Endodermal cell (in vitro differentiated cells): ENCODE measurements around the gene PCBP3. TPM values are rescaled to one million over a fixed set of nuclear protein-coding genes. Genes with fewer than 3 reads are reported as not detected.

Experiments used
- DNase-seq: peaks from one replicate; pipeline ENCODE4 v3.0.0-alpha.2; 2017
- H3K27ac ChIP-seq: 2 replicates; pipeline ENCODE4 v1.5.1; 2013; ENCODE audit warnings: mild to moderate bottlenecking, low read depth, low read length, moderate library complexity
- H3K27me3 ChIP-seq: 2 replicates; pipeline ENCODE4 v1.6.1; 2013; ENCODE audit warnings: mild to moderate bottlenecking, low read length, moderate library complexity; ENCODE audit not compliant: insufficient read depth, control insufficient read depth, poor library complexity, severe bottlenecking
- H3K36me3 ChIP-seq: 2 replicates; pipeline ENCODE4 v1.7.0; 2013; ENCODE audit warnings: mild to moderate bottlenecking, low read length, moderate library complexity; ENCODE audit not compliant: control insufficient read depth, insufficient read depth
- H3K4me1 ChIP-seq: one replicate; pipeline ENCODE4 v1.7.0; 2013; ENCODE audit warnings: low read length; ENCODE audit not compliant: control insufficient read depth, insufficient read depth
- H3K4me3 ChIP-seq: 2 replicates; pipeline ENCODE4 v1.5.1; 2013; ENCODE audit warnings: mild to moderate bottlenecking, low read length, moderate library complexity
- H3K9ac ChIP-seq: 2 replicates; pipeline ENCODE4 v1.6.1; 2013; ENCODE audit warnings: mild to moderate bottlenecking, low read length, moderate library complexity; ENCODE audit not compliant: poor library complexity, severe bottlenecking; ENCODE audit errors: extremely low read depth
- H3K9me3 ChIP-seq: 2 replicates; pipeline ENCODE4 v1.6.1; 2013; ENCODE audit warnings: mild to moderate bottlenecking, low read length, moderate library complexity; ENCODE audit not compliant: control insufficient read depth
- H3K27ac Mint-ChIP-seq: 2 replicates; pipeline ENCODE4 v1.8.0; 2020; ENCODE audit warnings: mixed read lengths
- H3K27me3 Mint-ChIP-seq: 2 replicates; pipeline ENCODE4 v1.8.0; 2021; ENCODE audit warnings: mild to moderate bottlenecking, mixed read lengths; ENCODE audit not compliant: insufficient read depth
- H3K36me3 Mint-ChIP-seq: 2 replicates; pipeline ENCODE4 v1.8.0; 2020; ENCODE audit warnings: low read depth, mixed read lengths
- H3K4me1 Mint-ChIP-seq: 2 replicates; pipeline ENCODE4 v1.8.0; 2020; ENCODE audit warnings: mixed read lengths
- H3K4me3 Mint-ChIP-seq: 2 replicates; pipeline ENCODE4 v1.8.0; 2020; ENCODE audit warnings: mild to moderate bottlenecking, moderate library complexity, mixed read lengths
- H3K9me3 Mint-ChIP-seq: 2 replicates; pipeline ENCODE4 v1.8.0; 2020; ENCODE audit warnings: mild to moderate bottlenecking, mixed read lengths
- WGBS, 2 experiments: methylation state at CpG; one replicate each; pipeline versions ENCODE4 v1.1.5 to v1.1.7; 2013; ENCODE audit warnings: missing lambda C conversion rate in 2 of 2, mixed read lengths in 1 of 2; ENCODE audit not compliant: insufficient coverage in 1 of 2, insufficient read length in 1 of 2; 5-methylcytosine and 5-hydroxymethylcytosine counted together
- total RNA-seq, 2 donors: library from RNA; stranded (reverse); fragmentation: NEBNext Ultra II Directional in 1 of 2; extraction: Animal tissue kit (Norgen Biotek cat#: 25700) in 1 of 2; gene quantifications; 2 replicates in 1 of 2; 3 replicates in 1 of 2; pipeline ENCODE4 v1.2.1, GENCODE V29; 2021
- TF ChIP-seq, protein P1 (sequence below): fragments of 200-600 bp; sonication (generic); conservative IDR thresholded peaks from 2 replicates; pipeline ENCODE4 v1.5.0; 2021; ENCODE audit warnings: antibody characterized with exemption, mild to moderate bottlenecking

Gene PCBP3
- total RNA-seq, 2 donors from 2014 or later = 2.1 to 10.6 TPM

GRCh38 chr21:45913418-45913765, 269.9 kb downstream of the PCBP3 start:
- DNase-seq = no peak
- Mint-ChIP-seq H3K4me3 (no peak overlapping the region), H3K36me3 (no peaks in the 10 kb centered on the region), H3K9me3 (no peaks in the 10 kb centered on the region), H3K4me1 (no peaks in the 10 kb centered on the region), H3K27ac (no peak overlapping the region), H3K27me3 (no peaks in the 10 kb centered on the region)
- no peaks in the 10 kb centered on the region for H3K36me3 ChIP-seq
- TF ChIP-seq, protein P1, sequence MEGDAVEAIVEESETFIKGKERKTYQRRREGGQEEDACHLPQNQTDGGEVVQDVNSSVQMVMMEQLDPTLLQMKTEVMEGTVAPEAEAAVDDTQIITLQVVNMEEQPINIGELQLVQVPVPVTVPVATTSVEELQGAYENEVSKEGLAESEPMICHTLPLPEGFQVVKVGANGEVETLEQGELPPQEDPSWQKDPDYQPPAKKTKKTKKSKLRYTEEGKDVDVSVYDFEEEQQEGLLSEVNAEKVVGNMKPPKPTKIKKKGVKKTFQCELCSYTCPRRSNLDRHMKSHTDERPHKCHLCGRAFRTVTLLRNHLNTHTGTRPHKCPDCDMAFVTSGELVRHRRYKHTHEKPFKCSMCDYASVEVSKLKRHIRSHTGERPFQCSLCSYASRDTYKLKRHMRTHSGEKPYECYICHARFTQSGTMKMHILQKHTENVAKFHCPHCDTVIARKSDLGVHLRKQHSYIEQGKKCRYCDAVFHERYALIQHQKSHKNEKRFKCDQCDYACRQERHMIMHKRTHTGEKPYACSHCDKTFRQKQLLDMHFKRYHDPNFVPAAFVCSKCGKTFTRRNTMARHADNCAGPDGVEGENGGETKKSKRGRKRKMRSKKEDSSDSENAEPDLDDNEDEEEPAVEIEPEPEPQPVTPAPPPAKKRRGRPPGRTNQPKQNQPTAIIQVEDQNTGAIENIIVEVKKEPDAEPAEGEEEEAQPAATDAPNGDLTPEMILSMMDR = no peak
- H3K9ac ChIP-seq = no peak overlapping the region
- WGBS, 2 experiments = 90 to 92% methylated on average over 8 to 10 of the region's 10 CpGs
- no peak overlapping the region for H3K4me3 ChIP-seq
- no peaks in the 10 kb centered on the region for H3K27me3 ChIP-seq
- H3K9me3 ChIP-seq = no peaks in the 10 kb centered on the region
- no peaks in the 10 kb centered on the region for H3K4me1 ChIP-seq
- H3K27ac ChIP-seq = no peak overlapping the region

DNA sequence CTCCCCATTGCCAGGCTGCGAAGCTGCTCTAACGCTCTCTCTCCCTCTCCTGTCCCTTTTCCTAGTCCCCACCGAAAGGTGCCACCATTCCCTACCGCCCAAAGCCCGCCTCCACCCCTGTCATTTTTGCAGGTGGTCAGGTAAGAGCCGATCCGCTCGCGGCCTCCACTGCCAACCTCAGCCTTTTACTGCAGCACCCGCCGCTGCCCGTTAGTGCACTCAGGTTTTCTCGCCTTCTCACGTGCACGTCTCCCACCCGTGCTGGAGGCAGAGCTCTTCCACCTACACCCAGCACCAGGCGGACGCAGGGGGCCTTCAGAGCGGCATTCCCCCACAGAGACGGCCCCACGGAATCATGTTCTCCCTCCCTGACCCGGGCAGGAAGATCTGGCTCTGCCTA, 270.4 kb downstream of the PCBP3 start:
- H3K27ac Mint-ChIP-seq = no peak overlapping the region
- H3K4me1 Mint-ChIP-seq = no peaks in the 10 kb centered on the region
- DNase-seq = no peak
- no peaks in the 10 kb centered on the region for H3K4me1 ChIP-seq
- H3K9me3 Mint-ChIP-seq = no peaks in the 10 kb centered on the region
- 89 to 93% methylated on average over 20 to 22 of the region's 22 CpGs for WGBS, 2 experiments
- H3K27ac ChIP-seq = no peak overlapping the region
- TF ChIP-seq, protein P1 = no peak
- no peak overlapping the region for H3K9ac ChIP-seq
- no peak overlapping the region for H3K4me3 Mint-ChIP-seq
- no peaks in the 10 kb centered on the region for H3K36me3 ChIP-seq
- H3K27me3 ChIP-seq = no peaks in the 10 kb centered on the region
- H3K36me3 Mint-ChIP-seq = no peaks in the 10 kb centered on the region
- H3K9me3 ChIP-seq = no peaks in the 10 kb centered on the region
- no peaks in the 10 kb centered on the region for H3K27me3 Mint-ChIP-seq
- no peak overlapping the region for H3K4me3 ChIP-seq

DNA sequence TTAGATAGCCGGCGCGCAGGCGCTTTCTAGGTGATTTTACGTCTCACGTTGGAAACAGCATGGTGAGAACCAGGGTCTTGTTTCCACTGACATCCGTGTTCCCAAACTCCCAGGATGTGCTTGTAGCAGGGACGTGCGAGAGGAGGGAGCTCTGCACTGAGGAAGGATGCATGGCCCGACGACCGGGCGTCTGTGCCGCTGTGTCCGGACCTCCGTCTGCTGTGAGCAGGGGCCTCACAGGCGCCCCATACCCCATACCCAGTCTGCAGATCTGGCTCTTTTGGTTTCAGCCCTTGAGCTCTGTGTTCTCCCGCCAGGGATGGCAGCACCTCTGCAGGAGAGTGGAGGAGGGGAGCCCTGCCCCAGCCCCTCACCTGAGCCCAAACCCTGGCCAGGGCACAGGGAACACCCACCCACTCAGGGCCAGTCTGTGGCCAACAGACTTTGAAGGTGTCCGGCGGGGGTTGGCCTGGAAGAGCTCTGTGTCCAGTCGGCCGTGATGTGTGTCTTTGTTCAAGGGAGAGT, 270.9 kb downstream of the PCBP3 start:
- Histone ChIP-seq H3K4me3 (no peak overlapping the region), H3K9ac (no peak overlapping the region), H3K9me3 (no peaks in the 10 kb centered on the region), H3K27ac (no peak overlapping the region), H3K4me1 (no peaks in the 10 kb centered on the region), H3K36me3 (no peaks in the 10 kb centered on the region), H3K27me3 (no peaks in the 10 kb centered on the region)
- Mint-ChIP-seq H3K4me3 (no peak overlapping the region), H3K4me1 (no peaks in the 10 kb centered on the region), H3K27ac (no peak overlapping the region), H3K9me3 (no peaks in the 10 kb centered on the region), H3K36me3 (no peaks in the 10 kb centered on the region), H3K27me3 (no peaks in the 10 kb centered on the region)
- DNase-seq = no peak
- TF ChIP-seq, protein P1 = no peak
- 88 to 89% methylated on average over 18 to 22 of the region's 22 CpGs for WGBS, 2 experiments
